KMS-11 (cell line): ENCODE results near the gene LTA.
A peak's percentile ranks its signal among the peaks of the same experiment; 100 is the strongest.
"Not testable (repeated sequence)": the region's sequence is repeated elsewhere in the genome, so short reads cannot be mapped to it uniquely, and the experiment has no call there.

Experiments used
- H2AFZ ChIP-seq: fragments of 200-600 bp; sonication (generic); 2 replicates; pipeline ENCODE4 v1.6.1; 2016; ENCODE audit warnings: antibody characterized with exemption, mixed run types, low read depth
- H3K27ac ChIP-seq: fragments of 200-600 bp; sonication (generic); 2 replicates; pipeline ENCODE4 v1.6.1; 2016; ENCODE audit warnings: mild to moderate bottlenecking, mixed run types
- H3K27me3 ChIP-seq: fragments of 200-600 bp; sonication (generic); 2 replicates; pipeline ENCODE4 v1.6.1; 2017; ENCODE audit warnings: mild to moderate bottlenecking, low read depth, mixed run types, moderate library complexity; ENCODE audit not compliant: insufficient read depth
- H3K36me3 ChIP-seq: fragments of 200-600 bp; sonication (generic); 2 replicates; pipeline ENCODE4 v1.6.1; 2017; ENCODE audit warnings: mild to moderate bottlenecking, mixed run types; ENCODE audit not compliant: insufficient read depth
- H3K4me1 ChIP-seq: fragments of 200-600 bp; sonication (generic); 2 replicates; pipeline ENCODE4 v1.6.1; 2016; ENCODE audit warnings: mild to moderate bottlenecking, low read depth, mixed run types; ENCODE audit not compliant: poor library complexity, severe bottlenecking
- H3K4me2 ChIP-seq: fragments of 200-600 bp; sonication (generic); 2 replicates; pipeline ENCODE4 v1.7.0; 2016; ENCODE audit warnings: mild to moderate bottlenecking, mixed run types
- H3K4me3 ChIP-seq: fragments of 200-600 bp; sonication (generic); IDR thresholded peaks from 2 replicates; pipeline ENCODE4 v1.6.1; 2017; ENCODE audit warnings: low read depth, low read length, mixed read lengths; ENCODE audit not compliant: insufficient read depth
- H3K79me2 ChIP-seq: fragments of 200-600 bp; sonication (generic); 2 replicates; pipeline ENCODE4 v1.6.1; 2016; ENCODE audit warnings: low read depth, mixed run types; ENCODE audit not compliant: insufficient read depth
- H3K9ac ChIP-seq: fragments of 200-600 bp; sonication (generic); 2 replicates; pipeline ENCODE4 v1.6.1; 2016; ENCODE audit warnings: mild to moderate bottlenecking, mixed run types
- H4K20me1 ChIP-seq: fragments of 200-600 bp; sonication (generic); 2 replicates; pipeline ENCODE4 v1.6.1; 2016; ENCODE audit warnings: mild to moderate bottlenecking, mixed run types; ENCODE audit not compliant: insufficient read depth
- TF ChIP-seq, protein P1 (sequence below): fragments of 200-600 bp; sonication (generic); conservative IDR thresholded peaks from 2 replicates; pipeline ENCODE4 v1.6.1; 2017; ENCODE audit warnings: low read depth, mild to moderate bottlenecking, antibody characterized with exemption, low read length, moderate library complexity, mixed read lengths

LTA gene

DNA sequence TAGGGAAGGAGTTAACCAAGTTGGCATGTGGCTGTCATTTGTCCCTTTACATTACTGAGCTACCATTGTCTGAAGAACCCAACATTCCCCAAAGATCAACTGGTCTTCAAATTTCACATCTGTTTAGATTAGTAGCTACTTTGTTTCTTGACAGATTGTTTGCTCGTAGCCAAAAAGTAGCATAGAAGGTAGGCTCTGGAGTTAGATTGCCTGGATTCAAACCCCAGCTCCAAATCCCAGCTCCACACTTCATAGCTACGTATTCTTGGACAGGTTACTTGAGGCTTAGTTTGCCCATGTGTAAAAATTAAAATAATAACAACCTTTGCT, 23.6 kb upstream of the LTA start:
- H2AFZ ChIP-seq, result no peak overlapping the region
- H3K27ac ChIP-seq, result no peak overlapping the region
- peak overlapping the region; percentile 66; the same call in 1 of the 2 replicates for H3K4me2 ChIP-seq
- H3K36me3 ChIP-seq, result no peaks in the 10 kb centered on the region
- peaks cover 18% of the 10 kb centered on the region for H3K4me1 ChIP-seq
- H3K79me2 ChIP-seq, result peaks cover 9% of the 10 kb centered on the region; the same call in 1 of the 2 replicates
- TF ChIP-seq, protein P1, sequence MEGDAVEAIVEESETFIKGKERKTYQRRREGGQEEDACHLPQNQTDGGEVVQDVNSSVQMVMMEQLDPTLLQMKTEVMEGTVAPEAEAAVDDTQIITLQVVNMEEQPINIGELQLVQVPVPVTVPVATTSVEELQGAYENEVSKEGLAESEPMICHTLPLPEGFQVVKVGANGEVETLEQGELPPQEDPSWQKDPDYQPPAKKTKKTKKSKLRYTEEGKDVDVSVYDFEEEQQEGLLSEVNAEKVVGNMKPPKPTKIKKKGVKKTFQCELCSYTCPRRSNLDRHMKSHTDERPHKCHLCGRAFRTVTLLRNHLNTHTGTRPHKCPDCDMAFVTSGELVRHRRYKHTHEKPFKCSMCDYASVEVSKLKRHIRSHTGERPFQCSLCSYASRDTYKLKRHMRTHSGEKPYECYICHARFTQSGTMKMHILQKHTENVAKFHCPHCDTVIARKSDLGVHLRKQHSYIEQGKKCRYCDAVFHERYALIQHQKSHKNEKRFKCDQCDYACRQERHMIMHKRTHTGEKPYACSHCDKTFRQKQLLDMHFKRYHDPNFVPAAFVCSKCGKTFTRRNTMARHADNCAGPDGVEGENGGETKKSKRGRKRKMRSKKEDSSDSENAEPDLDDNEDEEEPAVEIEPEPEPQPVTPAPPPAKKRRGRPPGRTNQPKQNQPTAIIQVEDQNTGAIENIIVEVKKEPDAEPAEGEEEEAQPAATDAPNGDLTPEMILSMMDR, result no peak
- H3K9ac ChIP-seq, result no peak overlapping the region
- H3K4me3 ChIP-seq, result no peak overlapping the region
- H3K27me3 ChIP-seq, result no peaks in the 10 kb centered on the region
- H4K20me1 ChIP-seq, result no peaks in the 10 kb centered on the region

DNA sequence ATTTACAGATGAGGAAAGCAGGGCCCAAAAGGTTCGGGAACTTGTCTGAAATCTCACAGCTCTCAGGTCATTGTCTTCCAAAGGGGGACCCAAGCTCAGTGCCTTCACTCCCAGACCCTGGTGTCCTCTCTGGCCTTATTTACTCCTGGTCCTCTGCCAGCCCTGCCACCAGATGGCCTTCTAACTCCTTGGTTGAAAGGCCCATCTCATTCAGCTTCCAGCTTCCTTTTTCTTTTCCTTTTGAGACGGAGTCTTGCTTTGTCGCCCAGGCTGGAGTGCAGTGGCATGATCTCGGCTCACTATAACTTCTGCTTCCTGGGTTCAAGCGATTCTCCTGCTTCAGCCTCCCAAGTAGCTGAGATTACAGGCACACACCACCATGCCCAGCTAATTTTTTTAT, 20.7 kb upstream of the LTA start:
- not testable (repeated sequence) for H3K79me2 ChIP-seq, H2AFZ ChIP-seq, H3K4me3 ChIP-seq, H3K27ac ChIP-seq, H3K9ac ChIP-seq, H3K27me3 ChIP-seq, H4K20me1 ChIP-seq, H3K4me2 ChIP-seq, H3K36me3 ChIP-seq
- TF ChIP-seq, protein P1, result peak; percentile 36; the same call in 1 of the 2 replicates
- H3K4me1 ChIP-seq, result peaks cover 18% of the 10 kb centered on the region

GRCh38 chr6:31556307-31556706, 15.8 kb upstream of the LTA start:
- H3K36me3 ChIP-seq, result no peaks in the 10 kb centered on the region
- H3K27me3 ChIP-seq, result no peaks in the 10 kb centered on the region
- TF ChIP-seq, protein P1, result no peak
- no peak overlapping the region for H2AFZ ChIP-seq
- H3K79me2 ChIP-seq, result no peaks in the 10 kb centered on the region
- H3K4me2 ChIP-seq, result no peak overlapping the region
- no peaks in the 10 kb centered on the region for H4K20me1 ChIP-seq
- H3K27ac ChIP-seq, result no peak overlapping the region
- no peak overlapping the region for H3K9ac ChIP-seq
- no peak overlapping the region for H3K4me3 ChIP-seq
- peaks cover 17% of the 10 kb centered on the region for H3K4me1 ChIP-seq

DNA sequence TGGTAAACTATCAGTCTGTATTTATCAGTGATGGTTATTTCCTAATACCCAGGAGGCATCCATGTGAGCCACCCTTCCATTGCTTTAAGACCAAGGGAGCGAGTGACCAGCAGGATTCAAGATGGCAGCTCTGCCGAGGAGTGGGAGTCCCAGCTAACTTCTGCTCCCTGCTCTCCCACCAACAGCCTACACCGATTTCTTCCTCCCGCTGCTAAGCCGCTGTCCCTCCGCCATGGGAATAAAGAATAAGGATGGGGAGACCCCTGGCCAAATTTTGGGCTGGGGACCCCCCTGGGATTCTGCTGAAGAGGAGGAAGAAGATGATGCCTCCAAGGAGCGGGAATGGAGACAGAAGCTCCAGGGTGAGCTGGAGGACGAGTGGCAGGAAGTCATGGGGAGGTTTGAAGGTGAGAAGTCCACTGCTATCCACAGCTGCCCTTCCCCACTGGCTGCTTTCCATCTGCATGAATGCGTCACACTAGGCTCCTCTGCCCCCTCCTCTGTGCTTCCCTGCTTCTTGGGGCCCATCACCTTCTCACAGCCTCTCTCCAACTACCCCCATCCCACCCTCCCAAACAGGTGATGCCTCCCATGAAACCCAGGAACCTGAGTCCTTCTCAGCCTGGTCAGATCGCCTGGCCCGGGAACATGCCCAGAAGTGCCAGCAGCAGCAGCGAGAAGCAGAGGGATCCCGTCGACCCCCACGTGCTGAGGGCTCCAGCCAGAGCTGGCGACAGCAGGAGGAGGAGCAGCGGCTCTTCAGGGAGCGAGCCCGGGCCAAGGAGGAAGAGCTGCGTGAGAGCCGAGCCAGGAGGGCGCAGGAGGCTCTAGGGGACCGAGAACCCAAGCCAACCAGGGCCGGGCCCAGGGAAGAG, 14.4 kb upstream of the LTA start:
- Histone ChIP-seq H2AFZ (no peak overlapping the region), H4K20me1 (no peaks in the 10 kb centered on the region), H3K79me2 (no peaks in the 10 kb centered on the region), H3K27me3 (no peaks in the 10 kb centered on the region), H3K4me1 (peaks cover 17% of the 10 kb centered on the region), H3K36me3 (no peaks in the 10 kb centered on the region), H3K27ac (no peak overlapping the region), H3K4me2 (no peak overlapping the region), H3K4me3 (no peak overlapping the region), H3K9ac (no peak overlapping the region)
- TF ChIP-seq, protein P1, result no peak
